ENCODE measurements around the gene EXOC6. TPM values are rescaled to one million over a fixed set of nuclear protein-coding genes. Genes with fewer than 3 reads are reported as not detected.
"Not testable (repeated sequence)": the region's sequence is repeated elsewhere in the genome, so short reads cannot be mapped to it uniquely, and the experiment has no call there.

Gene EXOC6
- total RNA-seq, 1 donor from 2014 or later, result 113 TPM

DNA sequence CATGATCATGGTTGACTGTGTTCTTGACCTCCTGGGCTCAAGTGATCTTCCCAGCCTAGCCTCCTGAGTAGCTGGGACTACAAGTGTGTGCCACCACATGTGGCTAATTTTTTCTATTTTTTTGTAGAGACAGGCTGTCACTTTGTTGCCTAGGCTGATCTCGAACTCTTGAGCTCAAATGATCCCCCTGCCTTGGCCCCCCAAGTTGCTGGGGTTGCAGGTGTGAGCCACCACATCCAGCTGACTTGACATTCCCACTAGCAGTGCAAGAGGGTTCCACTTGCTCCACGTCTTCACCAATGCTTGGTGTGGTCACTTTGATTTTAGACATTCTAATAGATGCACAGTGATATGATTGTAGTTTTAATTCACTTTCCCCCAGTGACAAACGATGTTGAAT, 250.5 kb downstream of the EXOC6 start:
- no peak for DNase-seq (ENCODE audit: low spot score in 2 of 2)
- no peak for FAIRE-seq

DNA sequence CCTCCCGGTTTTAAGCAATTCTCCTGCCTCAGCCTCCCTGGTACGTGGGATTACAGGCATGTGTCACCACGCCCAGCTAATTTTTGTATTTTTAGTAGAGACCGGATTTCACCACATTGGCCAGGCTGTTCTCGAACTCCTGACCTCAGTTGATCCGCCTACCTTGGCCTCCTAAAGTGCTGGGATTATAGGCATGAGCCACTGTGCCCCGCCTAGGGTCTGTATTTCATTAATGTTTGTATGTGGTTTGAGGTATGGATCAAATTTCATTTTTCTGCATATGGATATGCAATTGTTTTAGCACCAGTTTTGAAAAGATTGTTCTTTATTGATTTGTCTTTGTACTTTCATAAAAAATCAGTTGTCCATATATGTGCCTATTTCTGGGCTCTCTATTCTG, 251.3 kb downstream of the EXOC6 start:
- FAIRE-seq (no peak), DNase-seq (ENCODE audit: low spot score in 2 of 2) (no peak)

DNA sequence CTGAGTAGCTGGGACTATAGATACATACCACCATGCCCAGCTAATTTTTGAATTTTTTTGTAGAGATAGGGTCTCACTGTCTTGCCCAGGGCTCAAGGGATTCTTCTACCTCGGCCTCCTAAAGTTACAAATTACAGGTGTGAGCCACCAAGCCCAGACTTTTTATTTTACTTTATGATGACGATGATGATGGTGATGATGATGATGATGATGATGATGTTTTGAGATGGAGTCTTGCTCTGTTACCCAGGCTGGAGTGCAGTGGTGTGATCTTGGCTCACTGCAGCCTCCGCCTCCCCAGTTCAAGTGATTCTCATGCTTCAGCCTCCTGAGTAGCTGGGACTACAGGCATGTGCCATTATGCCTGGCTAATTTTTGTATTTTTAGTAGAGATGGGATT, 252.8 kb downstream of the EXOC6 start:
- not testable (repeated sequence) for DNase-seq (ENCODE audit: low spot score in 2 of 2); FAIRE-seq

DNA sequence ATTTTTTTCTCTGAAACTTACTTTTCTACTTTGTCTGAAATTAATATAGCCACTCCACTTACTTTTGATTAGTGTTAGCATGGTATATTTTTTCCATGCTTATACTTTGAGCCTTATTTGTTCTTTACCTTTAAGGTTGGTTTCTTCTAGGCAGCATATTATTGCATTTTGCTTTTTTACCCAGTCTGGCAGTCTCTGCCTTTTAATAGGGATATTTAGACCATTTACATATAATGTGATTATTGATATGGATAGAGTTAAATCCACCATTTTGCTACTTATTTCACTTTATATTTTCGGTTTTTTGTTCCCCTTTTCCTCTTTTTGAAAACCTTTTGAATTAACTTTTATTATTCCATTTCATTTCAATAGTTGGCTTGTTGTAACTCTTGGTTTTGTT, 255.6 kb downstream of the EXOC6 start:
- FAIRE-seq, result no peak
- no peak for DNase-seq (ENCODE audit: low spot score in 2 of 2)

DNA sequence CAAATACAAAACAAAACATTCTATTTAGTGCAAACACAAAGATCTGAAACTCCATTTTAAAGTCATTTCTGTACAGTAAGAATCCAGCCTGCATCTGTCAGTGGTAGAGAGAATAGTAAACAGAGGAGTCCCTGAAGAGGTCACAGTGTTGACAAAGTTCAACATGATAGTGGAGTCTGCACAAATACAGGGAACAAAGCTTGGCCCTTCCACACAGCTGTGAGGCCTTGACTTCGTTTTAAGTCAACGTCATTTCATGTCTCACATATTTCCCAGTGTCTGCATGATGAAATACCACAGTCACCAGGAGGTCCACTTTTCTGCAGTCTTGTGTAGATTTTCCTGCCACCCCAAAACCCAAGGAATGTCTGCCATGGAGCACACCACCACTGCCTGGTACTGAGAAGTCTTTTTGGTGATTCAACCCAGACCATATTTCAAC, 258.3 kb downstream of the EXOC6 start:
- FAIRE-seq, result no peak
- no peak for DNase-seq (ENCODE audit: low spot score in 2 of 2)

Small RNAs within 50 kb of the gene (small RNA-seq; reads per million reads assigned to genes)
- gene AL392103.1, result not detected

Other genes starting within 250 kb of the EXOC6 start
- gene HHEX, start 158.6 kb upstream of the EXOC6 start, total RNA-seq, result 0.82 TPM
- under 0.01 TPM for gene CYP26C1, start 212.3 kb downstream of the EXOC6 start, total RNA-seq
- gene CYP26A1, start 225.4 kb downstream of the EXOC6 start, total RNA-seq, result 16.7 TPM